K562 (cell line): ENCODE results near the gene HOXA1. TPM values are rescaled to one million over a fixed set of nuclear protein-coding genes. Genes with fewer than 3 reads are reported as not detected.

Experiments
- ATAC-seq: fragments of 200-7000 bp; cut with Tn5 transposase; 3 replicates; pipeline ENCODE4 v1.9.1; 2020; ENCODE audit warnings: moderate library complexity
- BruUV-seq: library from RNA; stranded (reverse); fragments of 400-500 nt; replicated peaks from 2 replicates; lab custom pipeline; 2021; lab: Mats Ljungman, UMichigan
- CTCF ChIA-PET: fragments of 300-600 bp; formaldehyde crosslinking; extraction: SDS; loops from one replicate; lab custom pipeline; 2021; ENCODE audit warnings: low intra/inter-chr PET ratio; lab: Yijun Ruan, JAX
- POLR2A ChIA-PET: fragments of 300-600, 350-650 bp; sonication (Branson Sonifier 250); formaldehyde crosslinking; extraction: SDS; loops from one replicate; lab custom pipeline; 2021; ENCODE audit warnings: antibody characterized with exemption, inconsistent platforms; lab: Yijun Ruan, JAX
- DNase-seq, 4 experiments: peaks; one replicate each; pipeline versions ENCODE4 v3.0.0 to v3.0.0-alpha.2; 2011 to 2018; ENCODE audit warnings: low spot score in 3 of 4, mixed read lengths in 3 of 4; ENCODE audit errors: extremely low read depth in 1 of 4
- FAIRE-seq: peaks from 2 replicates; lab custom pipeline; 2011; peaks lifted over from hg19 to GRCh38; lab: Jason Lieb, UNC
- H2AFZ ChIP-seq: 2 replicates; pipeline ENCODE4 v1.6.0; 2011; ENCODE audit warnings: low read depth, low read length, control low read depth, inconsistent platforms
- H3K27ac ChIP-seq: fragments of 200-600 bp; 3 replicates; pipeline ENCODE4 v1.8.0; 2011; ENCODE audit warnings: low read depth, mild to moderate bottlenecking, control low read depth, inconsistent platforms, low read length, moderate library complexity, mixed read lengths; ENCODE audit errors: extremely low read depth
- H3K27me3 ChIP-seq, 2 experiments: fragments of 300-600 bp in 1 of 2; 2 replicates in 1 of 2; 3 replicates in 1 of 2; pipeline versions ENCODE4 v1.6.0 to v1.8.0; 2011; ENCODE audit warnings: inconsistent platforms in 2 of 2, low read length in 2 of 2, mild to moderate bottlenecking in 1 of 2, mixed read lengths in 1 of 2, moderate library complexity in 1 of 2; ENCODE audit not compliant: control insufficient read depth in 2 of 2, insufficient read depth in 2 of 2
- H3K36me3 ChIP-seq: fragments of 300-600 bp; 3 replicates; pipeline ENCODE4 v1.8.0; 2011; ENCODE audit warnings: mild to moderate bottlenecking, low read length, inconsistent platforms; ENCODE audit not compliant: control insufficient read depth, insufficient read depth
- H3K4me1 ChIP-seq, 2 experiments: fragments of 200-600 bp in 1 of 2; replicated peaks in 1 of 2; 2 replicates in 1 of 2; 3 replicates in 1 of 2; pipeline versions ENCODE4 v1.5.1 to v1.8.0; 2011; ENCODE audit warnings: inconsistent platforms in 2 of 2, low read length in 2 of 2, mild to moderate bottlenecking in 1 of 2, mixed read lengths in 1 of 2, moderate library complexity in 1 of 2; ENCODE audit not compliant: control insufficient read depth in 2 of 2, insufficient read depth in 2 of 2
- H3K4me2 ChIP-seq: 2 replicates; pipeline ENCODE4 v1.6.1; 2011; ENCODE audit warnings: low read length, control low read depth, inconsistent platforms, mixed read lengths; ENCODE audit not compliant: insufficient read depth
- H3K4me3 ChIP-seq: fragments of 200-600 bp; sonication (generic), shearing (Covaris generic); 2 replicates; pipeline ENCODE4 v1.5.1; 2016; ENCODE audit warnings: control low read depth, inconsistent platforms
- H3K79me2 ChIP-seq: fragments of 200-600 bp; 3 replicates; pipeline ENCODE4 v1.8.0; 2011; ENCODE audit warnings: low read length, inconsistent platforms; ENCODE audit not compliant: control insufficient read depth, insufficient read depth
- H3K9ac ChIP-seq, 2 experiments: 2 replicates each; pipeline versions ENCODE4 v1.6.0 to v1.6.1; 2011; ENCODE audit warnings: low read depth in 2 of 2, low read length in 2 of 2, control low read depth in 1 of 2, inconsistent platforms in 1 of 2, mild to moderate bottlenecking in 1 of 2, mixed read lengths in 1 of 2; ENCODE audit not compliant: insufficient read depth in 1 of 2
- H3K9me1 ChIP-seq: one replicate; pipeline ENCODE4 v1.6.0; 2011; ENCODE audit warnings: inconsistent platforms, mild to moderate bottlenecking, low read length, moderate library complexity; ENCODE audit not compliant: control insufficient read depth, insufficient read depth
- H3K9me3 ChIP-seq: replicated peaks from 2 replicates; pipeline ENCODE4 v1.5.1; 2011; ENCODE audit warnings: low read depth, low read length, inconsistent platforms; ENCODE audit not compliant: control insufficient read depth, insufficient read depth
- H4K20me1 ChIP-seq: replicated peaks from 2 replicates; pipeline ENCODE4 v1.6.1; 2011; ENCODE audit warnings: low read length, inconsistent platforms, mixed read lengths; ENCODE audit not compliant: control insufficient read depth, insufficient read depth
- FOXJ3 ChIP-seq: sonication (generic); formaldehyde crosslinking; IDR thresholded peaks from 2 replicates; pipeline ENCODE4 v1.4.0; 2020; ENCODE audit warnings: mild to moderate bottlenecking, missing genetic modification reagents
- IRF1 ChIP-seq: sonication (generic); formaldehyde crosslinking; IDR thresholded peaks from 2 replicates; pipeline ENCODE4 v1.8.0; 2022; ENCODE audit warnings: missing genetic modification reagents, mild to moderate bottlenecking, borderline replicate concordance
- RHOXF2B ChIP-seq: fragments of 250-450 bp; sonication (Bioruptor Pico); conservative IDR thresholded peaks from 2 replicates; pipeline ENCODE4 v1.5.1; 2021
- SOX6 ChIP-seq: fragments of 450-650 bp; IDR thresholded peaks from 2 replicates; pipeline ENCODE4 v1.6.1; 2014; ENCODE audit warnings: mild to moderate bottlenecking
- ZNF507 ChIP-seq: conservative IDR thresholded peaks from 2 replicates; pipeline ENCODE4 v1.6.1; 2017; ENCODE audit warnings: missing genetic modification characterization, missing compliant biosample characterization
- WGBS: fragments of 100-300 bp; shearing (Covaris generic); methylation state at CpG from one replicate; pipeline ENCODE4 v1.1.6; 2016; ENCODE audit warnings: low coverage, mixed read lengths; ENCODE audit not compliant: insufficient coverage; ENCODE audit errors: missing lambda C conversion rate; 5-methylcytosine and 5-hydroxymethylcytosine counted together
- in situ Hi-C: fragments of 300-500 bp; cut with MboI; formaldehyde crosslinking; loops from 4 replicates; pipeline ENCODE4 v1.15.0; 2018; ENCODE audit warnings: inconsistent platforms, mixed read lengths
- intact Hi-C: fragments of 100-400 bp; cut with micrococcal nuclease; formaldehyde crosslinking; loops from 2 replicates; pipeline ENCODE4 v1.14.2; 2022
- polyA plus RNA-seq, 8 experiments: library from polyadenylated mRNA; depleted of rRNA in 4 of 8; stranded (reverse) in 5 of 8; unstranded in 3 of 8; fragments of >200 nt; fragmentation: Nextera tagmentation in 2 of 8; fragmentation: Illumina TruSeq in 1 of 8; extraction: Ambion mirVana in 2 of 8; extraction: Trizol in 1 of 8; gene quantifications; 2 replicates each; pipeline versions ENCODE4 v1.2.1 to v1.2.3, GENCODE V29; 2011 to 2014; ENCODE audit warnings: inconsistent platforms in 1 of 8, missing spikeins in 1 of 8
- total RNA-seq, 7 experiments: library from RNA; depleted of rRNA in 6 of 7; stranded (reverse); fragments of >200 nt in 6 of 7; fragmentation: Illumina TruSeq in 2 of 7; extraction: Trizol in 2 of 7; gene quantifications; 2 replicates each; pipeline versions ENCODE4 v1.2.1 to v1.2.3, GENCODE V29; 2011 to 2021; ENCODE audit warnings: low replicate concordance in 1 of 7

HOXA1 gene
- total and polyA plus RNA-seq, 9 of the 15 experiments (the other 6 are each of a cell fraction or from before 2014, with no cell fraction given), result 0.03 to 0.63 (median 0.09) TPM; not detected in 4

DNA sequence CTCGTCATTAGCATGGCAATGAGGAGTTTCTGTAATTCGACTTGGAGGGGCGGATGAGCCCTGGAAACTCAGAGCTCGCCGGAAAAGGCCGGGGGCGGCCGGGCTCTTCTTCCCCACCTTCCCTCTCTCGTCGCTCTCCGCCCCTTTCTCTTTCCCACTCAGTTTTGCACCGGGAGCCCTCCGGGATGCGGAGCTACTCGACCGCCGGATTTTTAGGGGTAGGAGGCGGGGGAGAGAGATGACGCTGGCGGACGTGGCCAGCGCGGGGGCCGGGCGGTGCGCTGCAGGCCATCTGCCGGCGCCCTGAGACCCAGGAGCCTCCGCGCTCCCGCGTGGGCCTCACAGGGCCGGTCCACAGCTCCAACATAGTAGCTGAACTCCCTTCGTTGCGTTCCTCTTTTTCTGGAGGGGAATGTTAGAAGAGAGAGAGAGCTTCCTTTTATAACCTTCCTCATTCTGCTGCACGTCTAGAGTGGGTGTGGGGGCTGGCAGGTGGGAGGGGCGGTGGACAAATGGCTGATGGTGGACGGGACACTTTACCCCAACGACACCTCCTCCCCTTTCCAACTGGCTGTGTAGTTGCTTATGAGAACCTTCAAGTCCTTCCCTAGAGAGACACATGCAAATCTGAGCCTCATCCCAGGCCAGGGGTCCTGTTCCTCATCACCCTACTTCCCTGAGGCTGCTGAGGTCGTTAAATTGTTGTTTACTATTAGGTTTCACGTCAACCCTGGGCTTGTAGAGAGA, 1.1 kb upstream of the HOXA1 start (continued):
- no peak for TF ChIP-seq RHOXF2B (CRISPR knock-in tag)

DNA sequence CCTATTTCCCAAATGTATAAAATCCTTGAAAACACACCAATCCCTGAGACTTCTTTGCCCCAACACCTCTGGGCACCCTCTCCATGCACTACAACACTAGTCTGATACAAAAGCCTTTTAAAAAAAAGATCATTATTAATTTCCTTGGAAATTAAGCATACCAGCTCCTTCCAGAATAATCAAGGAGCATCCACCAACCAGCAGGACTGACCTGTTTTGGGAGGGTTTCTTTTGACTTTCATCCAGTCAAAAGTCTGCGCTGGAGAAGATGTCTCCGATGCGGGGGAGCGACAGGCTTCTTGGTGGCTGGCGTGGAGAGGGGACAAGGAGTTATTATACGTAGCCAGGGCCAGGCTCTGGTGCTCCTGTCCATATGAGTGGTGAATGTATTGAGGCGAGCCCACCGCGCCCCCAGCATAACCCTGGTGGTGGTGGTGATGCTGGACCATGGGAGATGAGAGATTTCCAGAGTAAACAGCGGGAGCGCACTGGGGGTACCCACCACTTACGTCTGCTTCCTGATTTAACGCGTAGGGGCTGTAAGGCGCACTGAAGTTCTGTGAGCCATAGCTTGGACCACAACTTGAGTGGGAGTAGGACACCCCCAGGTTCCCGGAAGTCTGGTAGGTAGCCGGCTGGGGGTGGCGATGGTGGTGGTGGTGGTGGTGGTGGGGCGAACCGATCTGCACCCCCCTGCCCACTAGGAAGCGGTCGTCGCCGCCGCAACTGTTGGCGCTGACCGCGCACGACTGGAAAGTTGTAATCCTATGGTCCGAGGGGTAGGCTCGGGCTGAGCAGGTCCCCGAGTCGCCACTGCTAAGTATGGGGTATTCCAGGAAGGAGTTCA, 527 bp downstream of the HOXA1 start:
- Histone ChIP-seq H3K4me3 (no peak overlapping the region), H3K9me1 (no peaks in the 10 kb centered on the region), H3K9me3 (no peaks in the 10 kb centered on the region), H2AFZ (no peak overlapping the region), H3K4me1 (peaks cover 0 to 13% of the 10 kb centered on the region in 2 experiments; a peak in 2 of 5 replicates), H3K27ac (no peak overlapping the region), H4K20me1 (no peaks in the 10 kb centered on the region), H3K36me3 (no peaks in the 10 kb centered on the region), H3K9ac (no peak overlapping the region), H3K27me3 (peaks cover 35 to 54% of the 10 kb centered on the region in 2 experiments; a peak in 4 of 5 replicates), H3K4me2 (no peak overlapping the region), H3K79me2 (no peaks in the 10 kb centered on the region)
- no TSS peak for BruUV-seq
- ChIA-PET CTCF (no interaction called here), POLR2A (no interaction called here)
- FAIRE-seq (no peak), DNase-seq (no peak), ATAC-seq (no peak)
- intact Hi-C loops (no loop called here), in situ Hi-C loops (no loop called here)
- TF ChIP-seq ZNF507 (tag) (no peak), IRF1 (CRISPR knock-in tag) (no peak), FOXJ3 (CRISPR knock-in tag) (no peak), SOX6 (no peak)
- 25% methylated on average over 16 of the region's 33 CpGs for WGBS
